NCI-H2081 treated with DMSO at 0.1 percent for 48 hours (cell line): ENCODE measurements around the gene CDK2.
A peak's percentile ranks its signal among the peaks of the same experiment; 100 is the strongest.
"Not testable (repeated sequence)": the region's sequence is repeated elsewhere in the genome, so short reads cannot be mapped to it uniquely, and the experiment has no call there.

Source experiments
- DNase-seq: peaks from one replicate; lab custom pipeline; 2025; lab: John Stamatoyannopoulos, UW

Gene CDK2

DNA sequence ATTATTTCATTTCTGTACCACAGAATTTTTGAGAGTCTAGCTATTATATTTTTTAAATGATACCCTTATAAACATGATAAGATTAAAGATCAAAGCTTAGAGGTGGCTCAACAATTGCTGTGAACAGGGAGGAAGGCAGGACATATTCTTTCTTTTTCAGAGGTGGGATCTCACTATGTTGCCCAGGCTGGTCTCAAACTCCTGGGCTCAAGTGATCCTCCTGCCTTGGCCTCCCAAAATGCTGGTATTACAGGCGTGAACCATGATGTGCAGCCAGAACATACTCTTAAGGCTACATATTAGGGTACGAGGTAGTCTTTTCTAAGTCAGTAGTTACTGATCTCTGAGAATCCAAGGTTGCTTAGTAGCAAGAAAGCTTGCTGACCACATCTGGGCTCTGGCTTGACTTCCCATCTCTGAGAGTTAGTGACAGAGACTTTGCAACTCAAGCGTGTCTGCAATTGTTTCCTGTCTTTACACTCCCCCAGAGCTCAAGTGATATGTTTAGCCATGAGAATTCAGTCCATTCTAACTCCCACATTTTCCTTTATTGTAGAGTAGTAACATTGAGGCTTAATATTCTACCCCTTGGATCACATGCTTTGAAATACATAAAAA lies 15.8 kb downstream of the CDK2 start:
- no peak for DNase-seq

DNA sequence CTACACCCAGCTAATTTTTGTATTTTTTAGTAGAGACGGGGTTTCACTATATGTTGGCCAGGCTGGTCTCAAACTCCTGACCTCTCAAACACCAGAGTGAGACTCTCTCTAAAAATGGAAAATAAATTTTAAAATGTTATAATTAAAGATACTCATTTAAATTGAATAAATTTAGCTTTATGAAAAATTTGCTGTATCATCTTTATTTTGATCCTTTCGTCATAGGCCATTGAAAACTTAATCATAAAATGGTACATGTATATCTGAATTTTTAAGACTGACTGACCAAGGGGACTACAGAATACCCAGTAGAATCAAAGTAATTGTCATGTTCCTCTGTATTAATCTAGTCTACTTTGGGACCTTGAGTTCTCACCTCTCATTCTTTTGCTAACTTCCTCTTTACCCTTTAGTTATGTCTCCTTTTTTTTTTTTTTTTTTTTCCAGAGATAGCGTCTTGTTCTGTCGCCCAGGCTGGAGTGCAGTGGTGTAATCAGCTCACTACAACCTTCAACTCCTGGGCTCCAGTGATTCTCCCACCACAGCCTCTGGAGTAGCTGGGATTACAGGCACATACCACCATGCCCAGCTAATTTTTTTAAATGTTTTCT lies 16.7 kb downstream of the CDK2 start:
- no peak for DNase-seq

DNA sequence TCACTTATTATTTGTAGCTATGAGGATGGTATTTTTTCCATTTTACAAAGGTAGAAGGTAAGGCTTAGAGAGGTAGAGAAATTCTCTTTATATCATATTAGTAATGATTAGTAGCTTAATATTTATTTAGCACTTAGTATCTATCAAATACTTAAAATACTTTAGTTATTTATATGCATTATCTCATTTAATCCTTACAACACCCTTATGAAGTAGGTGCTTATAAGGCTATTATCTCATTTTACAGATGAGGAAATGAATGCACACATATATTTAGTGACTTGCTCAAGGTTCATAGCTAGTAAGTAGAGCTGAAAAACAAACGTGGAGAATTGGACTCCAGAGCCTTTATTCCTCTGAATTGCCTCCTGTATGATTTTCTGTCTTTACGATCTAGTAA lies 18.2 kb downstream of the CDK2 start:
- DNase-seq = no peak

DNA sequence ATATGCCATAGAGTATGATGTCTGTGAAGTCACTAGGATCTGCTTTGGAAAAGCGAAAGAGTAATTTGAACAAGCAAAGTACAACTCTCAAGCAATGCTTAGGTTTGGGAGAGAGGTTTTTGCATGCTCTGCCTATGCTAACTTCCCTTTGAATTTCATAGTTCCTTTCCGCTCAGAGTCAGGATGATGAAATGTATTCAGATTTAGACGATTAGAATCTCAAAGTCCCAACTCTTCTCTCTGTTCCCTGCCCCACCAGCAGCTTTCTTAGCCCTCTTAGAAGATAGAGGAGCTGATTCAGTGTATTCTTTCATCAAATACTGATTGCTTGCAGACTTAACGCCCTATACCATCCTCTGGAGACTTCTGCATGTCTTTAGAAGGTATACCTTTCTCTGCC lies 18.7 kb downstream of the CDK2 start:
- no peak for DNase-seq

DNA sequence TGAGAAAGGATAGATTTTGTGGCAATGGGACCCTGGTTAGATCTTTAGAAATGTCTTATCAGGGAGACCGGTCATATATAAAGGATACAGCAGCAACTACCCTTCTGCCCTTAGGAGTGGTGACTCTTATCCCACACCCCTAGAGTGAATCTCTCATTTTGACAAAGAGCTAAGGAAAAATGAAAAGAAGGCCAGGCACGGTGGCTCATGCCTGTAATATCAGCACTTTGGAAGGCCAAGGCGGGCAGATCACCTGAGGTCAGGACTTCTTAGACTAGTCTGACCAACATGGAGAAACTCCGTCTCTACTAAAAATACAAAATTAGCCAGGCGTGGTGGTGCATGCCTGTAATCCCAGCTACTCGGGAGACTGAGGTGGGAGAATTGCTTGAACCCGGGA lies 19.3 kb downstream of the CDK2 start:
- not testable (repeated sequence) for DNase-seq

DNA sequence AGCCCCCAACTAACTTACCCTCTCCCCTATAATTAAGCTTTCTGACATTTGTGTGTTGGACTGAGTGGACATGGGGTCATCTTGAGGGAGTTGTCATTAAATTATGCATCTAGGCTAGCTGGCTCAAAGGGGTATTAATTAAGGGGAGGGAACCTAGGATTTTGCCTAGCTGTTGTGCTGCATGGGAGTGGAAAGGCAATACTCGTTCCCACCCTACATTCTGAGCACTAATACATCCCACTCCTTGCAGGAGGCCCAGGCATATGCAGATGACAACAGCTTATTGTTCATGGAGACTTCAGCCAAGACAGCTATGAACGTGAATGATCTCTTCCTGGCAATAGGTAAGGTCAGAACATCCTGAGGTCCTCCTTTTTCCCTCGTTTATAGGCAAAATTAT lies 24.5 kb downstream of the CDK2 start:
- no peak for DNase-seq

DNA sequence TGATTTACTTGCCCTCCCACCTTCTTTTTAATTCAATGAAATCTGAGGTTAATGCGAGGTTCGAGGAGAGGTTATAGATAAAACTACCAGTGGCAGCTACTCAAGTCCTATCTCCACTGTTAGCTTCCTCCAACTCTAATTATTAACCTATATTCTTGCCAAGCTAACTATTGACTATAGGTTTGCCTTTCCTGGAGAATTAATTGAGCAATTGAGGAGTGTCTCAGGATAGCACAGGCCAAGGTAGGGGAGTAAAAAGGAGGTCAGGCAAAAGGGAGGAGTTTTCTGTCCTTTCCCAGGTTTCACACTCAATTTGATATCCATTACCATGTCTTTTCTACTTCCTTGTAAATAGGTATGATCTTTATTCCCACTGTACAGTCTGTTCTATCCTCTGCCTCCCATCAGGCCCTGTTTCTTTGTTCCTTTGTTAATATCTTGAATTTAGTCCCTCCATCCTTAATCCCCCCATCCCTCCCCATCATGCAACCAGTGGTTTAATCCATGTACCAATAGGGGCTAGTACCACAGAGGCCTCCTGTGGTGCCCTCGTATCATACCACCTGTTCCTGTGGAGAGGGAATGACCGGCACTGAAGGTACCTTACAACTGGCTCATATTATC lies 26.7 kb downstream of the CDK2 start:
- no peak for DNase-seq

DNA sequence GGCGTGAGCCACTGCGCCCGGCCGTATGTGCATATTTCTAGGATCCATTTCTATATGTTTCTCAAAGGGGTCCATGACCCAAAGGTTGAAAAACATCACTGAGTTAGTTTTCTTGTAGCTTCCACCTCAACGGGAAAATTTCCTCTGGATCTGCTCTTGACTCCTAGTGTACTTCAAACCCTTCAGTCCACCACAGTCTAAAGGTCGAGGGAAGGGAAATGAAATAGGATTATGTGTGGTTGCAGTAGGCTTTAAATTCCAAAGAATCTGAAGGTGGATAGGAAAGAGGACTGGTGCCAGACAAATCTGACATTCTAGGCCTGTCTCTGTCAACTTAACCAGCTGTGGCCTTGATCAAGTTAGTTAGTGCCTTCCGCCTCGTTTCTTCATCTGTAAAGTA lies 28.7 kb downstream of the CDK2 start:
- no peak for DNase-seq

DNA sequence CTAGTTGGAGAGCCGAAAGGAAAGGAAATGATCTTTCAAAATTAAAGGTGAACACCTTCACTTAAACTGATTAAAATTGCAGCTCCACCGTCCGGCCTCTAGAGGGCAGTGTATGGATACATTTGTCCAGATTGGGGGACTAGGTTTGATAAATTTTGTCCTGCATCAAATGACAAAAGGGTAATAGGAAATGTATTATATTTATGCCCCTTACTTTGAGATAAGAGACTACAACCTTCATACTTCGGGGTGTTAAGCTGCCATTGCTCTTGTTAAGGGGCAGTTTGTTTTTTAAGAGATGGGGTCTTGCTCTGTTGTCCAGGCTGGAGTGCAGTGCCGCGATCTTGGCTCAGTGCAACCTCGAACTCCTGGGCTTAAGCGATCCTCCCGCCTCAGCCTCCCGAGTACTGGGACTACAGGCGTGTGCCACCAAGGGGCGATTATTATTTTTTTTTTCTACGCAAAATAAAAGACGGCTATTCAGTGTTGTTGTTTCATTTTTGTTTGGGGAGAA lies 29.6 kb downstream of the CDK2 start:
- DNase-seq = peak; percentile 24

DNA sequence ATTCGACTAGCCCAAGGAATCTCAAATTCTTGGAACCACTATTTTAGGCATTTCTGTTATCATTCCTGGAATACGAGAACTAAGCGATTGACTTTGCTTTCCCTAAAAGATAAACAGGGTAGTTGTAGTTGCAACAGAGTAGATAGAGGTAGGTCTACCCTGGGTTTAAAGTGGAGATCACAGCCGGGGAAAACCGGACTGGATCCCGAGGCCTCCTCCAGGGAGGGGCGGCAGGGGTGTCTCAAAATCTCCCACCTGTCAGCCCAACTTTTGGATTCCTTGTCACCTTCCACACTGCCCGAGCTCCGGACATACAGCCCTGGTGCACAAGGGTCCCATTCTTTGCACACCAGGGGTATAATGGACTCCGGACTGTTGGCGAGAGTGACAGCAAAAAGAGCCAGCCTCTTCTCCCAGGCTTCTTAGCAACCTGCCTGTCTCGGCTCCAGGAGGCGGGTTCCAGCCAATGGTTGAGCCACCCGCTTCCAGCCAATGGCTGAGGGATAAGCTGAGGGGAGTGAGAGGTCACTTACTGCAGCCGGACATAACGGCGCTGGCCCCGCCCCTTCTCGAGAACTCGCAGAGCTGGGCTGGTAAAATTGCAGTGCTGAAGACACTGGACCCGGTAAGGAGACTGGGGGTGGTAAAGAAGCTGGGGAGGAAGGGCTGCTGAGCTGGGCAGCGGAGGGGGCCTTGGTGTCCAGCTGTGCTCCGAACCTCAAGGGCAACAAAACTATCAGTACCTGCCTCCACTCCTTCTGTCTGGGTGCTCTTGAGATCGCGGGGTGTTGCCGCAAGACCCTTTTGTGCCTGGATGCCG lies 30.3 kb downstream of the CDK2 start, which contains the start of gene SUOX:
SUOX (plus strand) TSS at position 562 of the 820 bp plus-strand sequence. CDS start 4,946 bp downstream, outside the sequence.
- DNase-seq = peak; percentile 43

DNA sequence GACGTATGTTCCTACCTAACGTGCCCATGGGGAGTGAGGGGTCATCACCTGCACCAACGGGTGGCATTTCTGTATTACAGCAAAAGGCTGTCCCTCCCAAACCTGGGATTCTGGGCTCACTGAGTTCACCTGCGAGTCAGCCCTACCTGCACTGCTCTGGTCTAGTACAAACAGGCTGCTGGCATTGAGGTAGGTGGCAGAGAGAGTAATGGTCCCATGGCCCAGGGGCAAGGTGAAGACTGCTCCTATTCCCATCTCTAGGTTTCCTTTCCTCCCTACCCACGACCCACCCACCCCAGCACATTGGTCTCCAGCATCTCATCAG lies 30.9 kb downstream of the CDK2 start:
- DNase-seq = no peak

DNA sequence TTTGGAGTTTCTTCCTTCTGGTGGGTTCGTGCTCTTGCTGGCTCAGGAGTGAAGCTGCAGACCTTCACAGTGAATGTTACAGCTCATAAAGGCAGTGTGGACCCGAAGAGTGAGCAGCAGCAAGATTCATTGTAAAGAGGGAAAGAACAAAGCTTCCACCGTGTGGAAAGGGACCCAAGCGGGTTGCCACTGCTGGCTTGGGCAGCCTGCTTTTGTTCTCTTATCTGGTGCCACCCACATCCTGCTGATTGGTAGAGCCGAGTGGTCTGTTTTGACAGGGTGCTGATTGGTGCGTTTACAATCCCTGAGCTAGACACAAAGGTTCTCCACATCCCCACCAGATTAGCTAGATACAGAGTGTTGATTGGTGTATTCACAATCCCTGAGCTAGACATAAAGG lies 32.9 kb downstream of the CDK2 start:
- not testable (repeated sequence) for DNase-seq

DNA sequence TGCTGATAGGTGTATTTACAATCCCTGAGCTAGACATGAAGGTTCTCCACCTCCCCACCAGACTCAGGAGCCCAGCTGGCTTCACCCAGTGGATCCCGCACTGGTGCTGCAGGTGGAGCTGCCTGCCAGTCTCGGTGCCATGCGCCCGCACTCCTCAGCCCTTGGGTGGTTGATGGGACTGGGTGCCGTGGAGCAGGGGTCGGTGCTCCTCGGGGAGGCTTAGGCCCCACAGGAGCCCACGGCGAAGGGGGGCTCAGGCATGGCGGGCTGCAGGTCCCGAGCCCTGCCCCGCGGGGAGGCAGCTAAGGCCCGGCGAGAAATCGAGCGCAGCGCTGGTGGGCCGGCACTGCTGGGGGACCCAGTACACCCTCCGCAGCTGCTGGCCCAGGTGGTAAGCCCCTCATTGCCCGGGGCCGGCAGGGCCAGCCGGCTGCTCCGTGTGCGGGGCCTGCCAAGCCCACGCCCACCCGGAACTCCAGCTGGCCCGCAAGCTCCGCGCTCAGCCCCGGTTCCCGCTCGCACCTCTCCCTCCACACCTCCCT lies 33.4 kb downstream of the CDK2 start:
- not testable (repeated sequence) for DNase-seq

DNA sequence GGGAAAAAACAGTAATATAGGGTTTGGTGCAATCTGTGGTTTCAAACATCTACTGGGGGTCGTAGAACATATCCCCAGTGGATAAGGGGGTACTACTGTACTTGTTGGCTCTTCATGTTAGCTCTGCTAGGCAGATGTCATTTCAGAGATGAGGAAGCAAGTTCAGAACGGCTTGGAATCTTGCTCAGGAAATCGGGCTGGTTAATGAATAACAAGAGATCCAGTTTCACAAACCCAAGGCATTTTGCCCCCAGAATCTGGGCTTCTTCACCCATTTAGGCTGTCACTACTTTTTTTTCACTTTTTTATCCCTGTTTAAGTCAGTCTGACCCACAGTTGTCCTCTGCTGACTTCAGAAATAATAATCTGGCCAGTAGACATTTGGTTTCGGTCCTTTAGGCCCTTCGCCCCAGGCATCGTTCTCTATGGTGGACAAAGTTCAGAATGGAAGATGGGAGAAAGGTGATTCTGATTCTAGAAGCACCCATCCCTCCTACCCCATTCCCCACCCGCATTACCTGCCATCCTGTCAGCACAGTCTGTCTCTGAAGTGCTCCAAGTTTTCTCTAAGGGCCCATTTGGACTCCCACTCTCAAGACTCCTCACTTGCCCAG lies 35.0 kb downstream of the CDK2 start:
- no peak for DNase-seq

DNA sequence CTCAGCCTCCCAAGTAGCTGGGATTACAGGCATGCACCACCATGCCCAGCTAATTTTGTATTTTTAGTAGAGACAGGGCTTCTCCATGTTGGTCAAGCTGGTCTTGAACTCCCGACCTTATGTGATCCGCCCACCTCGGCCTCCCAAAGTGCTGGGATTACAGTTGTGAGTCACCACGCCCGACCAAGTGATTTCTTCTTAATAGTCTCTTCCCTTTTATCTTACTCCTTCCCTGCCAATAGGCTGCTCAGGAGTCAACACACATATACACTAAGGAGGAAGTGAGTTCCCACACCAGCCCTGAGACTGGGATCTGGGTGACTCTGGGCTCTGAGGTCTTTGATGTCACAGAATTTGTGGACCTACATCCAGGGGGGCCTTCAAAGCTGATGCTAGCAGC lies 36.7 kb downstream of the CDK2 start:
- DNase-seq = not testable (repeated sequence)

DNA sequence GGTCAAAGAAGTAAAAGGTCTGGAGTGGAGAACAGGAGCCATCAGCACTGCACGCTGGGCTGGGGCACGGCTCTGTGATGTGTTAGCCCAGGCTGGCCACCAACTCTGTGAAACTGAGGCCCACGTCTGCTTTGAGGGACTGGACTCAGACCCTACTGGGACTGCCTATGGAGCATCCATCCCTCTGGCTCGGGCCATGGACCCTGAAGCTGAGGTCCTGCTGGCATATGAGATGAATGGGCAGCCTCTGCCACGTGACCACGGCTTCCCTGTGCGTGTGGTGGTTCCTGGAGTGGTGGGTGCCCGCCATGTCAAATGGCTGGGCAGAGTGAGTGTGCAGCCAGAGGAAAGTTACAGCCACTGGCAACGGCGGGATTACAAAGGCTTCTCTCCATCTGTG lies 37.6 kb downstream of the CDK2 start:
- DNase-seq = no peak

DNA sequence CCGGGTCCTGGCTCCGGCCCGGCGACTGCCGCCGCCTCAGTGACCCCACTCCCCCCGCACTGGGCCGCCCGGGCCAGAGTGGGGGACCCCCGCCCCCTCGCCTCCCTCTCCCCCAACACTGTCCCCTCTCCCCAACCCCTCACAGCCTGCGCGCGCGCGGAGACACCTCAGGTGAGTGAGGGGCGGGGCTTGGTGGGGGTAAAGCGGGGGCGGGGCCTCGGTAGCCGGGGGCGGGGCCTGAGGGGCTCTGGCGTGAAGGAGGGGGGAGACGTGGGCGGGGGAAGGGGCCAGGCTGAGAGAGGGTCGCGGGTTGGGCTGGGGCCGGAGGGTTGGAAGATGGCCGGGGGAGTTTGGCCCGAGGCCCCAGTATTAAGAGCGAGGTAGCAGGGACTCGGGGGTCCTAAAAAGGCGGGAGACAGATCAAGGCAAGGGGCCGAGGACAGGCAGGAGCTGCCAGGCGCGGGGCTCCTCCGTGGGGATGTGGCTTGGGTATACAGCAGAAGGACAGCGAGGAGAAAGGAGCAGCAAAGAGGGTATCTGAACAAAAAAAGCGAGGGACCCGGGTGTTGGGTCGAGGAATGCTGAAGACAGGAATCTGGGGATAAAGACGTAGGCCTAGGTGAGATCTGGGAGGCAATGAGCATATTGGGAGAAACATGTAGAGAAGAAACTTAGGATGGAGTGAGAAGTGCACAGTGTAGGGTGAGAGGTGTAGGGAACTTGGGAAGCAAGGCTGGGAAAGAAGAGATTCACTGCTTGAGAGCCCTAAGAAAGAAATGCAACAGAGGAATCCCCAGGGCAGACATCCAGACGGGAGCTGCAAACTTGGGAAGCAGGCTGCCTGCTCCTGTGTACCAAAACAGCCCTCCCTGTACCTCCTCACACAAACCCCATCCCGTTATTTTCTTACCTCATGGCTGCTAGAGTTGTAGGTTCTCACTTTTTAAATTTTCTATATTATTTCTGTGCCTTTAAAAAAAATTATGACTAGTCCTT lies 41.2 kb downstream of the CDK2 start:
- no peak for DNase-seq

DNA sequence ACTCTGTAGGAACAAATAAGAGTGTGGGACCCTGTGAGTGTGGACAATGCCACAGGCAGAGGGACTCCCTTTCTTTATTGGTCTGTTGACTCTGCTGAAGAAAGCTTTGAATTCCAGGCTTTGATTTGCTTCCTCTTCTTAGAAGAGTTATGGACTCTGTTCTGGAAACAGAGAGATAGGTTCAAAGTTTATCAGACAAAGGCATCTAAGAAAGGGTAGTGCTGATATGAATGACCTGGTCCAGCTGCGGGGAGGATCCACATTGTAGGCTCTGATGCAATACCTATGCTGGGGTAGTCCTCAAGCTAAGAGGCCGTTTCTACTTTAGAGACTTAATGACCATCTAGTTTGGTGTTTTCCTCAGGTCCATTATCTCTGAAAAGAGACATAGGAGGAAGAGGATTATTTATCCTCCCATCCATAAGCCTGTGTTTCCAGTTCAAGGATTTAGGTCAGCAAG lies 43.5 kb downstream of the CDK2 start:
- DNase-seq = no peak

DNA sequence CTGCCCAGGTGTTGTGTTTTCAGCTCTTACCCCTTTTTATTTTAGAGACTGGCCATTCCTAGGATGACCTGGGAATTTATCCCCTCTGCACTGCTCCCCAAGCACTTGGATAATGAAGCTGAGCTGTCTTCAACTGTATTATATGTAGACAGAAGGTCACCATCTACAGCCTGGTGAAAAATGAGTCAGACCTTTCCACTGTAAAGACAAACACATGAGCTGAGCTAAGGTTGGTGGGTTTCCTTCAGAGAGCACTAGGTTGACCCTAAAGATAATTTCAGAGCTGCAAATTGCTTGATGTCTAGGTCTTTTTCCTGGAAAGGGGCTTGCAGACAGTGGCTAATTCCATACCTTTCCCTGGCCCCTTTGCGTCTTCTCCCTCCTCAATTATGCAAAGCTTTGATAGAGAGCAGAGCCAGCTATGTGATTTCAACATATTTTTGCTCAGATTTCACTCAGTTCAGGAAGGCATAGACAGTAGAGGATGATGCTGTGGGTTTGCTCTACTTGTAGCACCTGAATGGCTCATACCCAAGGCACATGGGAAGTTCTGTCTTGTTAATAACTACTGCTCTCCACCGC lies 45.0 kb downstream of the CDK2 start:
- DNase-seq = no peak

DNA sequence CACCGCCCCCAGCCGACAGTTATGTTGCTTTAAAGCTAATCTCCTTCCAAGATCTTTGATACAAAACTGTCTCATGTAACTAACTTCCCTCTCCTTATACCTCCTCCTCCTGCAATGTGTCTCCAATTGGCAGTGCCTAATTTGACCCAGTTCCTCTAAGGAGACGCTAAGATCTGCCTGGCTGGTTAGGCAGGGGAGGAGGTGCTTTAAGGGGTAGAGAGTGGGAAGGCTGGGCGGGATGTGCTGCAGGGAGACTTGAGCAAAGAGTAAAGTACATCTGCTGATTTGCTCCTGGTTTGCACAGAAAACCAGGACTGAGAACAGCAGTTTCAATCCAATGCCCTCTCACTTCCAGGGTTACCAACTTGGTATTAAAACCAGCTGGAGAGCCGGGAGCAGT lies 46.9 kb downstream of the CDK2 start:
- DNase-seq = no peak
